ENCODE measurements around the gene MEGF8. TPM values are rescaled to one million over a fixed set of nuclear protein-coding genes. Genes with fewer than 3 reads are reported as not detected.

MEGF8 gene
- total RNA-seq, 4 donors from 2014 or later: 12.5 to 150 (median 35.7) TPM

GRCh38 chr19:42378225-42379215 is 53.1 kb downstream of the MEGF8 start:
- no peaks in the 10 kb centered on the region for H3K4me1 ChIP-seq
- TF ChIP-seq POLR2A (IDR thresholded peaks at IDR 0.05): no peak
- TF ChIP-seq, protein P1, sequence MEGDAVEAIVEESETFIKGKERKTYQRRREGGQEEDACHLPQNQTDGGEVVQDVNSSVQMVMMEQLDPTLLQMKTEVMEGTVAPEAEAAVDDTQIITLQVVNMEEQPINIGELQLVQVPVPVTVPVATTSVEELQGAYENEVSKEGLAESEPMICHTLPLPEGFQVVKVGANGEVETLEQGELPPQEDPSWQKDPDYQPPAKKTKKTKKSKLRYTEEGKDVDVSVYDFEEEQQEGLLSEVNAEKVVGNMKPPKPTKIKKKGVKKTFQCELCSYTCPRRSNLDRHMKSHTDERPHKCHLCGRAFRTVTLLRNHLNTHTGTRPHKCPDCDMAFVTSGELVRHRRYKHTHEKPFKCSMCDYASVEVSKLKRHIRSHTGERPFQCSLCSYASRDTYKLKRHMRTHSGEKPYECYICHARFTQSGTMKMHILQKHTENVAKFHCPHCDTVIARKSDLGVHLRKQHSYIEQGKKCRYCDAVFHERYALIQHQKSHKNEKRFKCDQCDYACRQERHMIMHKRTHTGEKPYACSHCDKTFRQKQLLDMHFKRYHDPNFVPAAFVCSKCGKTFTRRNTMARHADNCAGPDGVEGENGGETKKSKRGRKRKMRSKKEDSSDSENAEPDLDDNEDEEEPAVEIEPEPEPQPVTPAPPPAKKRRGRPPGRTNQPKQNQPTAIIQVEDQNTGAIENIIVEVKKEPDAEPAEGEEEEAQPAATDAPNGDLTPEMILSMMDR (IDR thresholded peaks at IDR 0.05): no peak
- 78% methylated on average over 16 to 17 of the region's 17 CpGs for WGBS, 2 donors

GRCh38 chr19:42380155-42380554 is 54.7 kb downstream of the MEGF8 start:
- no peak overlapping the region for H3K4me3 ChIP-seq (replicated peaks in 1 of 3)
- TF ChIP-seq, protein P1 (IDR thresholded peaks at IDR 0.05): no peak
- TF ChIP-seq POLR2A (IDR thresholded peaks at IDR 0.05): no peak
- WGBS, 2 donors: 73 to 74% methylated on average over 6 of the region's 6 CpGs

More at GRCh38 chr19:42378225-42379215, 53.1 kb downstream of the MEGF8 start:
- Histone ChIP-seq H3K27me3 (no peaks in the 10 kb centered on the region), H3K9me3 (no peaks in the 10 kb centered on the region), H3K27ac (no peak overlapping the region), H3K36me3 (peaks cover 0 to 4% of the 10 kb centered on the region in 2 donors), H3K4me3 (replicated peaks in 1 of 3) (no peak overlapping the region)
- intact Hi-C loops (cut with DNase I): no loop called here
- no peak for DNase-seq

GRCh38 chr19:42386974-42387707 is 61.7 kb downstream of the MEGF8 start:
- intact Hi-C loops (cut with DNase I): no loop called here
- no peaks in the 10 kb centered on the region for H3K27me3 ChIP-seq
- H3K4me3 ChIP-seq (replicated peaks in 1 of 3): peak overlapping the region in 1 of 3 donors; percentile 29
- H3K36me3 ChIP-seq: no peaks in the 10 kb centered on the region
- no peaks in the 10 kb centered on the region for H3K9me3 ChIP-seq
- peak; percentile 53 to 64 for DNase-seq
- H3K4me1 ChIP-seq: peaks cover 6 to 9% of the 10 kb centered on the region in 2 donors
- TF ChIP-seq, protein P1 (IDR thresholded peaks at IDR 0.05): peak in 4 of 6 experiments; percentile 19 to 45 (median 34)
- TF ChIP-seq POLR2A (IDR thresholded peaks at IDR 0.05): no peak
- WGBS, 2 donors: 4 to 5% methylated on average over 29 to 46 of the region's 48 CpGs
- peak overlapping the region in 1 of 3 donors; percentile 24 for H3K27ac ChIP-seq

More at GRCh38 chr19:42380155-42380554, 54.7 kb downstream of the MEGF8 start:
- no peak overlapping the region for H3K27ac ChIP-seq
- H3K9me3 ChIP-seq: no peaks in the 10 kb centered on the region
- H3K4me1 ChIP-seq: no peaks in the 10 kb centered on the region
- H3K36me3 ChIP-seq: peaks cover 0 to 4% of the 10 kb centered on the region in 2 donors
- H3K27me3 ChIP-seq: no peaks in the 10 kb centered on the region
- intact Hi-C loops (cut with DNase I): no loop called here
- DNase-seq: no peak

DNA sequence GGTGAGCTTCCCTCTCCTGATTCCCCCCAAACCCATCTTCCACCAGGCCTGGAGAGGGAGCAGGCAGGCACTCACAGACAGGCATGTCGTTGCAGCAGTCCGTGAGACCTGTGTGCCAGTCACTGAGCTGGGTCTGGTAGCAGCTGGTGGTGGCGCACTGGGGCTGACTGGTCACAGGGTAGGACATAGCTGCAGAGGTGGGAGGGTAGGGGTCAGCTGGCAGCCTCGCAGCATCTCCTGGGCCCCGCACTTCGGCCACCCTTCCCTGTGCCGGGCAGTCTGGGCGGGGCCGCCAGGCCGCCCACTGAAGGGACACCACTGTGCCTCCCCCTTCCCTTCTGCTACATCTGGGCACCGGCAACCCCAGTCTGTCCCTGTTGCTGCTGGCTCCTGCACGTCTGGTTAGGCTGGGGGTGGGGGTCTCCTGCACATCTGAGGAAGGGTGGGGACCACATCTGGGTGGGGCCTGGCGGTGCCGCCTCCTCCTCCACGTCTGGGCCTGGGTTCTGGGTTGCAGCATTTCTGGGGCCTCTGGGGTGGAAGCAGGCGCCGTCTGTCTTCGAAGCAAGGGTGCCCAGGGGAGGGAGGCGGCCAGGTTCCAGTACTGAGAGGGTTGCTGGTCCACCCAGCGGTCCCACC is 63.5 kb downstream of the MEGF8 start:
- Histone ChIP-seq H3K27ac (no peak overlapping the region), H3K9me3 (no peaks in the 10 kb centered on the region), H3K36me3 (no peaks in the 10 kb centered on the region), H3K4me1 (peaks cover 6 to 9% of the 10 kb centered on the region in 2 donors), H3K4me3 (replicated peaks in 1 of 3) (no peak overlapping the region), H3K27me3 (no peaks in the 10 kb centered on the region)
- DNase-seq: no peak
- TF ChIP-seq, protein P1 (IDR thresholded peaks at IDR 0.05): no peak
- 78 to 84% methylated on average over 6 to 17 of the region's 20 CpGs for WGBS, 2 donors
- intact Hi-C loops (cut with DNase I): no loop called here
